Osteoblast (primary cell): ENCODE measurements around the gene PPM1L. TPM values are rescaled to one million over a fixed set of nuclear protein-coding genes. Genes with fewer than 3 reads are reported as not detected.

Experiments
- DNase-seq: peaks from one replicate; pipeline ENCODE4 v3.0.0; 2011; ENCODE audit warnings: low spot score, mixed read lengths; ENCODE audit not compliant: insufficient read length; ENCODE audit errors: missing footprints
- H2AFZ ChIP-seq: 2 replicates; pipeline ENCODE4 v1.6.0; 2011; ENCODE audit warnings: mild to moderate bottlenecking, low read length
- H3K27ac ChIP-seq: 2 replicates; pipeline ENCODE4 v1.5.1; 2011; ENCODE audit warnings: mild to moderate bottlenecking, low read depth, low read length, moderate library complexity
- H3K27me3 ChIP-seq: 2 replicates; pipeline ENCODE4 v1.6.0; 2012; ENCODE audit warnings: mild to moderate bottlenecking, control low read depth, inconsistent platforms, low read length, moderate library complexity; ENCODE audit not compliant: insufficient read depth
- H3K36me3 ChIP-seq: 2 replicates; pipeline ENCODE4 v1.5.1; 2011; ENCODE audit warnings: mild to moderate bottlenecking, low read length, control low read depth, moderate library complexity; ENCODE audit not compliant: insufficient read depth
- H3K4me1 ChIP-seq: 2 replicates; pipeline ENCODE4 v1.5.1; 2011; ENCODE audit warnings: mild to moderate bottlenecking, low read length, control low read depth, moderate library complexity; ENCODE audit not compliant: insufficient read depth
- H3K4me2 ChIP-seq: 2 replicates; pipeline ENCODE4 v1.6.0; 2011; ENCODE audit warnings: mild to moderate bottlenecking, low read length; ENCODE audit not compliant: insufficient read depth
- H3K4me3 ChIP-seq: fragments of 200-600 bp; sonication (generic); 3 replicates; pipeline ENCODE4 v1.5.1; 2012; ENCODE audit warnings: mild to moderate bottlenecking, low read length, inconsistent platforms; ENCODE audit not compliant: insufficient read depth
- H3K79me2 ChIP-seq: 2 replicates; pipeline ENCODE4 v1.6.0; 2012; ENCODE audit warnings: mild to moderate bottlenecking, low read length, control low read depth, inconsistent platforms; ENCODE audit not compliant: insufficient read depth
- H3K9me3 ChIP-seq: 2 replicates; pipeline ENCODE4 v1.5.1; 2011; ENCODE audit warnings: low read depth, low read length, control low read depth
- H4K20me1 ChIP-seq: 2 replicates; pipeline ENCODE4 v1.6.0; 2012; ENCODE audit warnings: mild to moderate bottlenecking, low read length, control low read depth; ENCODE audit not compliant: insufficient read depth
- CTCF ChIP-seq: IDR thresholded peaks from 2 replicates; pipeline ENCODE4 v1.5.1; 2011; ENCODE audit warnings: mild to moderate bottlenecking, low read depth, low read length, moderate library complexity; ENCODE audit errors: extremely low read depth
- total RNA-seq: library from RNA; depleted of rRNA; stranded (reverse); fragments of >200 nt; gene quantifications from 2 replicates; pipeline ENCODE4 v1.2.3, GENCODE V29; 2012

The PPM1L gene
- total RNA-seq, 1 donor: 4.3 TPM

- Histone ChIP-seq H3K4me3 (no peak overlapping the region), H3K27ac (no peak overlapping the region), H3K27me3 (peaks cover 18% of the 10 kb centered on the region), H3K36me3 (no peaks in the 10 kb centered on the region), H3K9me3 (no peaks in the 10 kb centered on the region), H3K79me2 (no peaks in the 10 kb centered on the region), H2AFZ (no peak overlapping the region), H3K4me2 (no peak overlapping the region), H3K4me1 (no peaks in the 10 kb centered on the region), H4K20me1 (no peaks in the 10 kb centered on the region)
- TF ChIP-seq CTCF: no peak
- DNase-seq: no peak
Measured at GRCh38 chr3:160953686-160954085, 197.7 kb downstream of the PPM1L start.

GRCh38 chr3:160956785-160957184 lies 200.8 kb downstream of the PPM1L start:
- H2AFZ ChIP-seq: no peak overlapping the region
- no peak overlapping the region for H3K27ac ChIP-seq
- no peaks in the 10 kb centered on the region for H3K4me1 ChIP-seq
- H3K9me3 ChIP-seq: no peaks in the 10 kb centered on the region
- TF ChIP-seq CTCF: peak; percentile 48
- no peak overlapping the region for H3K4me2 ChIP-seq
- H3K79me2 ChIP-seq: no peaks in the 10 kb centered on the region
- no peaks in the 10 kb centered on the region for H3K36me3 ChIP-seq
- peaks cover 7% of the 10 kb centered on the region for H3K27me3 ChIP-seq
- no peaks in the 10 kb centered on the region for H4K20me1 ChIP-seq
- no peak for DNase-seq
- H3K4me3 ChIP-seq: no peak overlapping the region

- Histone ChIP-seq H3K36me3 (no peaks in the 10 kb centered on the region), H3K9me3 (no peaks in the 10 kb centered on the region), H3K27ac (no peak overlapping the region), H4K20me1 (no peaks in the 10 kb centered on the region), H3K79me2 (no peaks in the 10 kb centered on the region), H3K27me3 (no peaks in the 10 kb centered on the region), H3K4me2 (no peak overlapping the region), H2AFZ (no peak overlapping the region), H3K4me1 (no peaks in the 10 kb centered on the region), H3K4me3 (no peak overlapping the region)
- no peak for DNase-seq
- TF ChIP-seq CTCF: no peak
Measured at GRCh38 chr3:160960568-160960967, 204.5 kb downstream of the PPM1L start.

- Histone ChIP-seq H4K20me1 (no peaks in the 10 kb centered on the region), H3K4me3 (no peak overlapping the region), H3K27me3 (no peaks in the 10 kb centered on the region), H3K79me2 (no peaks in the 10 kb centered on the region), H3K9me3 (no peaks in the 10 kb centered on the region), H2AFZ (no peak overlapping the region), H3K27ac (no peak overlapping the region), H3K4me2 (no peak overlapping the region), H3K4me1 (no peaks in the 10 kb centered on the region), H3K36me3 (no peaks in the 10 kb centered on the region)
- no peak for DNase-seq
- no peak for TF ChIP-seq CTCF
Measured at GRCh38 chr3:160963949-160964348, 207.9 kb downstream of the PPM1L start.
